NAMALWA (cell line): ENCODE measurements around the gene MYRF.

ENCODE experiments used
- DNase-seq: peaks from one replicate; pipeline ENCODE4 v3.0.0-alpha.2; 2015; ENCODE audit warnings: low spot score

MYRF gene

DNA sequence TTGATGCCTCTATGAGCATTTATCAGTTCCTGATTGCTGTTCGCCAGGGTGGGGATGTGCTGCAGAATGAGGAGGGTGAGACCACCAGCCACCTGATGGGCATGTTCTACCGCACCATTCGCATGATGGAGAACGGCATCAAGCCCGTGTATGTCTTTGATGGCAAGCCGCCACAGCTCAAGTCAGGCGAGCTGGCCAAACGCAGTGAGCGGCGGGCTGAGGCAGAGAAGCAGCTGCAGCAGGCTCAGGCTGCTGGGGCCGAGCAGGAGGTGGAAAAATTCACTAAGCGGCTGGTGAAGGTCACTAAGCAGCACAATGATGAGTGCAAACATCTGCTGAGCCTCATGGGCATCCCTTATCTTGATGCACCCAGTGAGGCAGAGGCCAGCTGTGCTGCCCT, 43.0 kb downstream of the MYRF start:
- DNase-seq = no peak

DNA sequence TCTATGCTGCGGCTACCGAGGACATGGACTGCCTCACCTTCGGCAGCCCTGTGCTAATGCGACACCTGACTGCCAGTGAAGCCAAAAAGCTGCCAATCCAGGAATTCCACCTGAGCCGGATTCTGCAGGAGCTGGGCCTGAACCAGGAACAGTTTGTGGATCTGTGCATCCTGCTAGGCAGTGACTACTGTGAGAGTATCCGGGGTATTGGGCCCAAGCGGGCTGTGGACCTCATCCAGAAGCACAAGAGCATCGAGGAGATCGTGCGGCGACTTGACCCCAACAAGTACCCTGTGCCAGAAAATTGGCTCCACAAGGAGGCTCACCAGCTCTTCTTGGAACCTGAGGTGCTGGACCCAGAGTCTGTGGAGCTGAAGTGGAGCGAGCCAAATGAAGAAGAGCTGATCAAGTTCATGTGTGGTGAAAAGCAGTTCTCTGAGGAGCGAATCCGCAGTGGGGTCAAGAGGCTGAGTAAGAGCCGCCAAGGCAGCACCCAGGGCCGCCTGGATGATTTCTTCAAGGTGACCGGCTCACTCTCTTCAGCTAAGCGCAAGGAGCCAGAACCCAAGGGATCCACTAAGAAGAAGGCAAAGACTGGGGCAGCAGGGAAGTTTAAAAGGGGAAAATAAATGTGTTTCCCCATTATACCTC, 43.6 kb downstream of the MYRF start:
- DNase-seq = no peak

DNA sequence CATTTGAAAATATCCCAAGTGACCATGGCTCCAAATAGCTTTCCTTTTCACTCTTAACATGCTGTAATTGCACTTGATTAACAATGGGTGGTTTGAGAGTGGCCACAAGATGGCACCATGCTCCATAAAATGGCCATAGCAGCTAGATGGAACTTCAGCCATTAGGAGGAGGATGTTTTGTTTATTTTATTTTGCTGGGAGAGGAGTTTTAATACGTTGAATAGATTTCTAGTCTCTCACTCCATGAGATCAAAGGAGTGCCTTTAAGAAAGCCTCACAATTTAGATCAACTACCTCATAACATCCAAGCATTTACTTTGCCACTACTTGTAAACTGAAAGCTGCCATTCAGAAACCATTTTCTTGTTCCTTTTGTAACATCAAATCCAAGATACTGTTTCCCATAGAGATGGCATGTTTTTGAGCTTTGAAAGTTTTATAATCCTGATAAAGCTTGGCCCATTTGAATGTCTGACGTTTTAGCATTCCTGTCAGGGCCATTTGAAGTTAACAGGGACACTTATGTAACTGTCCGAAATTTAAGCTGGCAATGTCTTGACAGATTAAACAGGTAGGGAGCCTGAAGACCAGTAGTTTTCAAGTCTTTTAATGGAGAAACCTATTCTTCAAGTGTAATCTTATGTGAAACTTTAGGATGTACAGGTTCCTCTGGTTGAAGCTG, 45.0 kb downstream of the MYRF start:
- DNase-seq = peak; percentile 86

DNA sequence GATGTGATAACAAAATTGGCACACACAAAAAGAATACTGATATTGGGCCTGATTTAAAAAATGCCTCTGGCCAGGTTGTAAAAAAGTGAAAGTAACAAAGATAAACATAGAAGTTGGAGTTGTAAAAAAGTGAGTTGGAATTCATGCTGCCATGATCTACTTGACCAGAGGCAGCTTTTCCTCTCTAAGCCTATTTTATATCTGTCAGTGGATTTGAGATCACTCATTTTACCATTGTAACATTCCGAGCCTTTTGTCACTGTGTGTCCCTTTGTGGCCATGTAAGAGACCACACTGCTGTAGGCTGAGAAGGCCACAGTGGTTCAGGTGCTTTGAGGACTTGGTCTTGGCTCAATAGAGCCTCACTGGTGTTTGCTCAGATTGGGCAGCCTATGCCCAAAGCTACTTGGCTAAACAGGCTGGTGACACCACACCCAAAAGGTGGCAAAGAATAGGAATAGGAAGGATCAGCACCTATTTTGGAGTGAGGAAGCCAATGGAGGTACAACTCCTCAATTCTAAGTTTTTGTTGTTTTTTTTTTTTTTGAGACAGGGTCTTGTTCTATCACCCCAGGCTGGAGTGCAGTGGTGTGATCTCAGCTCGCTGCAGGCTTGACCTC, 47.3 kb downstream of the MYRF start:
- DNase-seq = no peak

- DNase-seq = no peak
These were observed 48.2 kb downstream of the MYRF start for GRCh38 chr11:61800331-61801281.

- DNase-seq = no peak
These were observed 50.2 kb downstream of the MYRF start for GRCh38 chr11:61802605-61803004.

DNA sequence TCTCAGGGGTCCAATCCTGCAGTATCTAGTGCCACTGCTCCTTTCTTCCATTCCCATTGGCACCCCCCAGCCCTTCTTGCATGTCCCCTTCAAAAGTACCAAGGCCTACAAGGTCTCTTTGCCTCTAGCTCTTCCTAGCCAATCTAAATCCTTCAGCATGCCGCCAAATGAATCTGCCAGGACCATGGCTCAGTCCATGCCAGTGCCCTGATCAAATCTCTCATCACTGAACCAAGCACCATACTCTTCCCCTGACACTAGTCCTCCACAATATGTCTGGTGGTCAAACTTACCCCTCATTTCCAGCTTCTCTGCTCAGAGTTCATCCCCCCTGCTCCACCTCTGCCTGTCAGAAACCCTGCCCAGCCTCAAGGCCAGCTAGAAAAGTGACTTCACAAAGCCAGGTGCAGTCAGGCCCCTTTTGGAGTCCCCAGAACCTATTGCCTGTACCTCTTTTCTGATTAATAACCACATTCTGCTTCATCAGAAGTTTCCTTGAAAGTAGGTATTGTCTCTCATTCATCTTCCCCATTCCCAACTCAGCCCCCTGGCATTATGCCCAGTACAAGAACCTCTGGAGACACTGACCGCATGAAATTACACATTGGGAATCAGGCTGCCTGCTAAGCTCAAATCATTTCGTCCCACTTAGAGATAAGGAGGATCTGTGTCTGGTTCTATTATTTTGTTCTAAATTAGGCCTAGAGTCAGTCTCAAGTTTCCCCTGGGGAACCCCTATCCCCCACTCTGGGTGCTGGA, 51.6 kb downstream of the MYRF start:
- DNase-seq = no peak

- DNase-seq = no peak
These were observed 52.7 kb downstream of the MYRF start for GRCh38 chr11:61805146-61805545.

- no peak for DNase-seq
These were observed 54.3 kb downstream of the MYRF start for GRCh38 chr11:61806785-61807184.

GRCh38 chr11:61810671-61811175, 58.3 kb downstream of the MYRF start:
- no peak for DNase-seq

DNA sequence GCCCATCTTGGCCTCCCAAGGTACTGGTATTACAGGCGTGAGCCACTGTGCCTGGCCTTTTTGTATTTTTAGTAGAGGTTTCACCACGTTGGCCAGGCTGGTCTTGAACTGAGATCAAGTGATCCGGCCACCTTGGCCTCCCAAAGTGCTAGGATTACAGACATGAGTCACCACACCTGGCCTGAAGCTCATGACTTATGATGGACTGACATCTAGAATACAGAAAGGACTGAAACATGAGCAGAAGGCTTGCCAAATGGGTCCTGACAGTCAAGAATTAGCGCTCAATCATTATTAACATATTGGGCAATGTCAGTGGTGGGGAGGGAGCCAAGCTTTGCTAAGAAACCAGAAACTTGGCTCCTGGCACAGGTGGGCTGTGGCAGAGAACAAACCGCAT, 59.4 kb downstream of the MYRF start:
- no peak for DNase-seq

GRCh38 chr11:61812736-61813411, 60.4 kb downstream of the MYRF start:
- DNase-seq = no peak

DNA sequence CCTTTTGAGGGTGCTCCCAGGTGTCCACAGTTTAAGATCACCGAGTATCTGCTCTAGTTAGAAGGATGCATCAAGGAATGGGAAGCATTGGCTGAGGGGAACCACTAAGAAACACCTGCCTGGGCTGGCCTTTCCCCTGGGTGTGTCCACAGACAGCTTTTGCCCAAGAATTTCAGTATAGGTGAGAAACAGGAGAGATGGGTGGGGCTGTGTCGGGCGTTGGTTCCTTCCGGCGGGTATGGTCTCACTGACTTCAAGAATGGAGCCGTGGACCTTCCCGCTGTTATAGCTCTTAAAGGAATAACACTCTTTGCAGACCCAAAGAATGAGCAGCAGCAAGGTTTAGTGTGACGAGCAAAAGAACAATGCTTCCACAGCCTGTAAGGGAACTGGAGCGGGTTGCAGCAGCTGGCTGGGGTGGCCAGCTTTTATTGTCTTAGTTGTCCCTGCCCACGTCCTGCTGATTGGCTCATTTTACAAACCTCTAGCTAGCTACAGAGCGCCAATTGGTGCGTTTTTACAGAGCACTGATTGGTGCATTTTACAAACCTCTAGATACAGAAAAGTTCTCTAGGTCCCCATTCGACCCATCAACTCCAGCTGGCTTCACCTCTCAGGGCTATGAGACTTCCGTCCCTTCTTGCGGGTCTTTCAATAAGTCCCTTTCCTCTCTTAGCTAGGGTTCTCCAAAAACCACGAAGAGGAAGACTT, 62.0 kb downstream of the MYRF start:
- peak; percentile 23 for DNase-seq

DNA sequence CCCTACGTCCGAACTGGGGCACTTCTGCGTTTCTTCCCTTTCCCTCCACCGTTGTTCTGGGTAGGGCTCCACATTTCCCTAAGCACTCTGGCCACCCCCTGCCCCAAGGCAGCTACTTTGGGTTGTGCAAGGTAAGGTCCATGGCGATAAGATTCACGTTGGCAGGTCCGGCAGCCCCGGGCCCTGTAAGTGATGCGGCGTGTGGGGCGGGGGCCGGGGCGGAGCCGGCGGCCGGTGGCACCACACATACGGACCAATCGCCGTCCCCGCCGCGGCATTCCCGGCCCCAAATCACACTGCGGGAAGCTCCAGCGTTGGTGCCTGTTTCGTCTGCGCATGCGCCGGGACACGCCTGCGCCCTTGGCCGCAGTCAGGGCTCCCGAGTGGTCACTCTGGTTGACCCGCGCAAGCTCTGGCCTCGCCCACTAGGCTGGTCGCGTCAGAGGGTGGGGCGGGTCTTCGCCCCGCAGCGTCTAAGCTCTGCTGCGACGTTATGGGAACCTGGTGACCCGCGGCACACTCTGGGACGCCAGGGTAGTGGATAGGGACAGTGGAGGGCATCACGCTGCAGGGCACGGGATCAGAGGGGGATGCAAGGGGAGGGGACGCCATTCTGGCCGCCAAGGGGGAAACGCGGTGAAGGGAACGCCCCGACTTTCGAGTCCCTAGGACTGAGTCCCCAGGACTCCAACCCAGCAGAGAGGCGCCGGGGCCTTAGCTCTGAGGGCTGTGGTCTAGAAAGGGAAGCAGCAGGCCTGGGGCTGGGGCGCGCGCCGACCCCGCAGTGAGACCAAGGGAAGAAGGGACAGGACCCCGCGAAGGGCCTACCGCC, 62.7 kb downstream of the MYRF start:
- no peak for DNase-seq

DNA sequence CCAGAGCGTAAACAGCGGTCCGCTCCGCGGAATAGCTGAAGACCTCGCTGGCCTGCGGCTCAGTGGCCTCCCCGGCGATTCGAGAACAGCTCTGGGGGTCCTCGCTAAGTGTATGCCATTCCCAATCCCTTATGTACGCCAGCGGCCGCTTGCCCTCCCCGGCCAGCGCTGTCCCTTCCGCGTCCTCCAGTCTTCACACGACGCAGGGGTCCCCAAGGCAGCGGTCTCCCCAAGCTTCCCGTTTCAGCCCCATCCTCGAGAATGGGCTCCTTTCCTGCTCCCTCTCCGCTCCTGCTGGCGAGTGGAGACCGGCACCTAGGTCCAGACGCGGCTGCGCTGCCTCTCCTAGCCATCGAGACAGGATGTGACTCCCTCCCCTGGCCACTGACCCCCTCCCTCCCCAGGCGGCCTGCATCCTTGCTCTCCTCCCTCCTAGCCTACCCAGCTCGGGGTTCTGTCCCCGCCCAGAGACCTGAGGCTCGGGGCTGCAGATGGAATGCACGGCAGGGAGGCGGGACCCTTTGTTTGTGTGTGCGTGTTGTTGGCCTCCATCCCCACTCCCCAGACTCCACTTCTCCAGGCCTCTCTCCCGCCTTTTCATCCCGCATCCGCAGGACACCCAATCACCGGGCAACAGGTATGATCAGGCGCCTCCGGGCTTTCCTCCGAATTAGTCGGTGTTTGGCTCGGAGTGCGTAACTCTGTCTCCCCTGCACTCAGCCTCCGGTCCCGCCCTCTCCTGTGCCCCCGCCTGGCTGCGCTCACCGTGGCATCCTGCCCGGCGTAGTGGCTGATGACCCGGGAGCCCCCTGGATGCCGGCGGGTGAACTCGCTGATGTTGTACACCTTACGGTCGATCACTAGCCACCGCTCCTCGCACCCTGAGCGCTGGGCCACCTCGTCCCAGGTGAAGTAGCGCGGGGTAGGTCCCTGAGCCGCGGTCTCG, 63.6 kb downstream of the MYRF start:
- no peak for DNase-seq

DNA sequence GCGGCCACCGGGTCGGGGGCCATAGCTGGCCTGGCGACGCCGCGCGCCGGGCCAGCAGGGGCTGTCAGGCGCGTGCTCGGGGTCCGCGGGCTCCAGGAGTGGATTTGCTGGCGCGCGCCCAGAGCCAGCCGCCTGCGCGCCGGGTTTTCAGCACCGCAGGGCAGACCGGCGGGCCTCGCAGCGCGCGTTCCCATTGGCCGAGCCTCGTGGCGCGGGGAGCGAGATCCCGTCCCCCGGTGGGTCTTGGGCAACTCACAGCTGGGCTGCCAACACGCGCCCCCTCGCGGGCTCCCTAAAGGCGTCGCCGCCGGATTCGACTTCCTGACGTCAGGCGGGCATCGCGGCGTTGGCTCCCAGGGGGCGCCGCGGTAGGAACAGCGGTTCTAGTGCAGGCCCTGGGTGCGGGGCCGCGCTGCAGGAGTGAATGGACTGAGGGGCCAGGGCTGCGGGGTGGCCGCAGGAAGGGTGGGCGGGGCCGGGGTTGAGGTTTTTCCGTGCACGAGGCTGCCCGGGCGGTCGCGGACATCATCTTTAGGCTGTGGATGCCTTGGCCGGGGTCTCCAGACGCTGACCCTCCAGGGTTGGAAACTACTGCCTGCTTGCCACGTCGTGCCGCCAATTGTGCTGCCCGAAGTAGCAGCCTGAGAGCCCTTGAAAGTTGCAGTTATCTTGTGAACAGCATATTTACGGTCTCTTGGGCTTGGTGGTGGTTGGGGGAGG, 64.5 kb downstream of the MYRF start, which contains the start of gene FADS1:
FADS1 (minus strand) TSS at position 268 of the 720 bp plus-strand sequence; CDS start at position 194, 74 bp downstream.
- no peak for DNase-seq

DNA sequence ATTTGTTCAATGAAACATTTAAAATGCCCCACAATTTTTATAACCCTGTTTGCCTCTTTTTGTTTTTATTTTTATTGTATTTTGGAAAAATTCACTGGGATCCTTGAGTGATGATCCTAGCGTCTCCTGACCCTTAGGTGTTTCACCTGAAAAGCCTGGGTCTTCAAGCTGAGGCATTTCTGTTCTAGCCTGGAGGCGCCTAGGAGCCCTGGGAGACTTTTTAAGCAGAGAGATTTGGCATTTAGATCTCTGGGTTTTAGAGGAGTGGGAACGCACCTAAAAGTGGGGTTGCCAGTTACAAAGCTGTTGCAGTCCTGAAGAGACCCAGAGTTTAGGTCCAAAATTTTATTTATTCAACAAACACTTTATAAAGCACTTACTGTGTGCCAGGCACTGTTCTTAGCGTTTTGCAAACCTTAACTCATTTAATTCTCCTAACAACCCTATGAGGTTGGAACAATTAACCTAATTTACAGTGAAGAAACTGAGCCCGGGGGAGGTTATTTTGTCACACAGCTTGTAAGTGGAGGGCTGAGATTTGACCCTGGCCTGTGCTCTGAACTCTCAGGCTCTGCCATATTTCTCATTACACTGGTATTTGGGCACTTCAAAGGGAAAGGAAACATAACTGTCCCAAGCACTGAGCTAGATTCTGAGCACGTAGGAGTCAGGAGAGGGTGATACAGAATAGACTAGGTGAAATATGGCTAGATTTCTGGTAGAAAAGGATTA, 65.2 kb downstream of the MYRF start:
- DNase-seq = no peak
